ENCODE data around the gene PHACTR4. TPM values are rescaled to one million over a fixed set of nuclear protein-coding genes. Genes with fewer than 3 reads are reported as not detected.

PHACTR4 gene
- total and polyA plus RNA-seq, 10 of the 15 experiments (the other 5 are each of a cell fraction or from before 2014, with no cell fraction given): 8.9 to 34.2 (median 12.5) TPM

- no peak for TF ChIP-seq E2F8 (IDR thresholded peaks at IDR 0.05; ENCODE audit: low read depth, partially characterized antibody)
- peak; percentile 84 for TF ChIP-seq SPI1 (IDR thresholded peaks at IDR 0.05; ENCODE audit: borderline replicate concordance, insufficient read depth, low read depth, low read length)
- TF ChIP-seq SKIL (IDR thresholded peaks at IDR 0.05; ENCODE audit: low read depth, poor library complexity, severe bottlenecking): no peak
- TF ChIP-seq NRF1 (conservative IDR thresholded peaks at IDR 0.05; ENCODE audit: low read depth, low read length): peak; percentile 81
- peak; percentile 56; the same call in 1 of the 2 replicates for TF ChIP-seq POLR2AphosphoS5 (IDR thresholded peaks at IDR 0.05; ENCODE audit: low read length)
- TF ChIP-seq TCF3 (IDR thresholded peaks at IDR 0.05; ENCODE audit: borderline replicate concordance, insufficient read depth, low read depth, low read length): peak; percentile 6; the same call in 1 of the 2 replicates
- TF ChIP-seq BHLHE40 (IDR thresholded peaks at IDR 0.05; ENCODE audit: borderline replicate concordance in 1 of 2, low read depth in 2 of 2, low read length in 1 of 2): peak; percentile 45 to 78; a peak in 3 of 4 replicates
- peak; percentile 41; the same call in 1 of the 2 replicates for TF ChIP-seq NR2C1 (IDR thresholded peaks at IDR 0.05)
- TF ChIP-seq GATAD2B (conservative IDR thresholded peaks at IDR 0.05; ENCODE audit: low read depth): peak; percentile 89; the same call in 1 of the 2 replicates
- peak; percentile 80 for TF ChIP-seq MEF2B (IDR thresholded peaks at IDR 0.05; ENCODE audit: partially characterized antibody, poor library complexity, severe bottlenecking)
- TF ChIP-seq ZBTB40 (IDR thresholded peaks at IDR 0.05; ENCODE audit: borderline replicate concordance): peak; percentile 50; the same call in 1 of the 2 replicates
- no peak for TF ChIP-seq ZNF592 (IDR thresholded peaks at IDR 0.05)
- TF ChIP-seq SIN3A (IDR thresholded peaks at IDR 0.05; ENCODE audit: low read depth, low read length): 0 out of 2 replicates have a peak, but pooled peaks have one; percentile 23
These were observed at the start of gene PHACTR4 (continued) for GRCh38 chr1:28369371-28370238.
